ENCODE measurements around the gene CHST8.

CHST8 gene

GRCh38 chr19:33582914-33583313, 38.8 kb upstream of the CHST8 start:
- Histone ChIP-seq H4K20me1 (ENCODE audit: insufficient read depth, low read length, poor library complexity, severe bottlenecking) (no peaks in the 10 kb centered on the region), H3K9me3 (ENCODE audit: insufficient read depth, low read depth, low read length) (no peaks in the 10 kb centered on the region; the same call in 1 of the 2 replicates), H3F3A (ENCODE audit: low read depth) (no peaks in the 10 kb centered on the region), H3K9ac (ENCODE audit: low read depth, low read length, poor library complexity, severe bottlenecking) (no peak overlapping the region), H2AFZ (ENCODE audit: low read length) (no peak overlapping the region), H3K4me1 (ENCODE audit: insufficient read depth, low read length, poor library complexity, severe bottlenecking) (no peaks in the 10 kb centered on the region), H3K4me3 (ENCODE audit: low read length, poor library complexity, severe bottlenecking) (no peak overlapping the region), H3K27me3 (ENCODE audit: insufficient read depth, low read length, poor library complexity, severe bottlenecking) (no peaks in the 10 kb centered on the region), H3K79me2 (ENCODE audit: insufficient read depth, low read length) (no peaks in the 10 kb centered on the region), H3K36me3 (ENCODE audit: insufficient read depth, low read length) (no peaks in the 10 kb centered on the region), H3K4me2 (ENCODE audit: low read depth, low read length, poor library complexity, severe bottlenecking) (no peak overlapping the region), H3K9me2 (replicated peaks; ENCODE audit: low read depth, low read length) (no peaks in the 10 kb centered on the region)
- TF ChIP-seq EZH2phosphoT487 (IDR thresholded peaks at IDR 0.05; ENCODE audit: borderline replicate concordance): no peak
- no peak for TF ChIP-seq CTCF (conservative IDR thresholded peaks at IDR 0.05; ENCODE audit: low read length)

- Histone ChIP-seq H3K4me1 (ENCODE audit: insufficient read depth, low read length, poor library complexity, severe bottlenecking) (no peaks in the 10 kb centered on the region), H2AFZ (ENCODE audit: low read length) (no peak overlapping the region), H3K4me3 (ENCODE audit: low read length, poor library complexity, severe bottlenecking) (no peak overlapping the region), H3K9me2 (replicated peaks; ENCODE audit: low read depth, low read length) (no peaks in the 10 kb centered on the region), H3F3A (ENCODE audit: low read depth) (no peaks in the 10 kb centered on the region), H3K9me3 (ENCODE audit: insufficient read depth, low read depth, low read length) (peaks cover 5% of the 10 kb centered on the region; the same call in 1 of the 2 replicates), H3K36me3 (ENCODE audit: insufficient read depth, low read length) (no peaks in the 10 kb centered on the region), H3K4me2 (ENCODE audit: low read depth, low read length, poor library complexity, severe bottlenecking) (no peak overlapping the region), H3K9ac (ENCODE audit: low read depth, low read length, poor library complexity, severe bottlenecking) (no peak overlapping the region), H3K79me2 (ENCODE audit: insufficient read depth, low read length) (no peaks in the 10 kb centered on the region), H3K27me3 (ENCODE audit: insufficient read depth, low read length, poor library complexity, severe bottlenecking) (no peaks in the 10 kb centered on the region), H4K20me1 (ENCODE audit: insufficient read depth, low read length, poor library complexity, severe bottlenecking) (no peaks in the 10 kb centered on the region)
- TF ChIP-seq CTCF (conservative IDR thresholded peaks at IDR 0.05; ENCODE audit: low read length): no peak
These were observed 34.6 kb upstream of the CHST8 start for GRCh38 chr19:33587150-33587549.

- TF ChIP-seq CTCF (conservative IDR thresholded peaks at IDR 0.05; ENCODE audit: low read length) (no peak), EZH2phosphoT487 (IDR thresholded peaks at IDR 0.05; ENCODE audit: borderline replicate concordance) (no peak)
- Histone ChIP-seq H3K36me3 (ENCODE audit: insufficient read depth, low read length) (no peaks in the 10 kb centered on the region), H3K9me3 (ENCODE audit: insufficient read depth, low read depth, low read length) (peaks cover 5% of the 10 kb centered on the region; the same call in 1 of the 2 replicates), H4K20me1 (ENCODE audit: insufficient read depth, low read length, poor library complexity, severe bottlenecking) (no peaks in the 10 kb centered on the region), H3K79me2 (ENCODE audit: insufficient read depth, low read length) (no peaks in the 10 kb centered on the region), H3F3A (ENCODE audit: low read depth) (no peaks in the 10 kb centered on the region), H3K9me2 (replicated peaks; ENCODE audit: low read depth, low read length) (no peaks in the 10 kb centered on the region), H3K9ac (ENCODE audit: low read depth, low read length, poor library complexity, severe bottlenecking) (no peak overlapping the region), H3K27me3 (ENCODE audit: insufficient read depth, low read length, poor library complexity, severe bottlenecking) (no peaks in the 10 kb centered on the region), H3K4me2 (ENCODE audit: low read depth, low read length, poor library complexity, severe bottlenecking) (no peak overlapping the region), H2AFZ (ENCODE audit: low read length) (no peak overlapping the region), H3K4me1 (ENCODE audit: insufficient read depth, low read length, poor library complexity, severe bottlenecking) (no peaks in the 10 kb centered on the region), H3K4me3 (ENCODE audit: low read length, poor library complexity, severe bottlenecking) (no peak overlapping the region)
These were observed 31.5 kb upstream of the CHST8 start for GRCh38 chr19:33590224-33590623.

Measured in Loucy (cell line).